IgD-negative memory B cell (primary cell): Measurements from ENCODE around the gene MGST3. TPM values are rescaled to one million over a fixed set of nuclear protein-coding genes. Genes with fewer than 3 reads are reported as not detected.
"Not testable (repeated sequence)": the region's sequence is repeated elsewhere in the genome, so short reads cannot be mapped to it uniquely, and the experiment has no call there.

ENCODE experiments used
- H3K27ac Mint-ChIP-seq, 3 donors: one replicate each; pipeline ENCODE4 v1.8.0; 2020 to 2022; ENCODE audit warnings: mild to moderate bottlenecking in 3 of 3, mixed read lengths in 3 of 3, moderate library complexity in 1 of 3
- H3K27me3 Mint-ChIP-seq: one replicate; pipeline ENCODE4 v1.8.0; 2021; ENCODE audit warnings: mixed read lengths
- H3K36me3 Mint-ChIP-seq: one replicate; pipeline ENCODE4 v1.8.0; 2020; ENCODE audit warnings: mild to moderate bottlenecking, mixed read lengths
- H3K4me1 Mint-ChIP-seq, 3 donors: one replicate each; pipeline ENCODE4 v1.8.0; 2020 to 2022; ENCODE audit warnings: mixed read lengths in 3 of 3, mild to moderate bottlenecking in 1 of 3
- H3K4me3 Mint-ChIP-seq, 4 donors: one replicate each; pipeline ENCODE4 v1.8.0; 2020 to 2022; ENCODE audit warnings: mild to moderate bottlenecking in 4 of 4, mixed read lengths in 4 of 4, moderate library complexity in 3 of 4
- H3K9me3 Mint-ChIP-seq, 3 donors: one replicate each; pipeline ENCODE4 v1.8.0; 2020 to 2021; ENCODE audit warnings: mixed read lengths in 3 of 3, mild to moderate bottlenecking in 1 of 3
- polyA plus RNA-seq: library from polyadenylated mRNA; unstranded; fragments of 300-500 nt; fragmentation: Illumina TruSeq; gene quantifications from one replicate; pipeline ENCODE4 v1.2.3, GENCODE V29; 2021

Gene MGST3
- polyA plus RNA-seq, 1 donor from 2014 or later: 90.2 TPM

GRCh38 chr1:165635329-165635728 lies 4.3 kb downstream of the MGST3 start:
- peaks cover 5% of the 10 kb centered on the region for H3K36me3 Mint-ChIP-seq
- H3K4me3 Mint-ChIP-seq: peak overlapping the region in 2 of 4 donors; percentile 14 to 39
- H3K9me3 Mint-ChIP-seq: no peaks in the 10 kb centered on the region
- peaks cover 14 to 20% (median 19%) of the 10 kb centered on the region in 3 donors for H3K4me1 Mint-ChIP-seq
- no peaks in the 10 kb centered on the region for H3K27me3 Mint-ChIP-seq
- no peak overlapping the region for H3K27ac Mint-ChIP-seq

GRCh38 chr1:165635823-165636222 lies 4.8 kb downstream of the MGST3 start:
- Mint-ChIP-seq H3K4me1 (peaks cover 14 to 20% (median 19%) of the 10 kb centered on the region in 3 donors), H3K4me3 (peak overlapping the region in 1 of 4 donors; percentile 39), H3K27me3 (no peaks in the 10 kb centered on the region), H3K9me3 (no peaks in the 10 kb centered on the region), H3K27ac (no peak overlapping the region), H3K36me3 (peaks cover 5% of the 10 kb centered on the region)

DNA sequence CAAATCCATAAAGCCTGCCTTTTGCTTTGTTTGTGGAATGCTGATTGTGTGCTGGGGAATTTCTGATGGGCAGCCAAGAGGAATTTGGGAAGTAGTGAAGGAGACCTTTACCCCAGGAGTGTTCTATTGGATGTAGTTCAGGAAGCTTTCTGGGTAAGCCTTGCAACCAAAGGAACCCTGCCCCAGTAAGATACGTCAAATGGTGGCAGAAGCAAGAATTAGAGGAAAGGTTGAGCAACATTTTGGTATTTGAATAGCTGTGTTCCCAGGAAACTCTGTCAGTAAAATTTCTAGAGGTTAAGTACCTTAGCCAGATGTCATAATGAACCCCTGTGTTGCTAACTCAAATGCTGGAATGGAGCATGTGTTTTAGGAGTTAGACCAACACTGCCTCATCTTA lies 6.4 kb downstream of the MGST3 start:
- no peaks in the 10 kb centered on the region for H3K27me3 Mint-ChIP-seq
- H3K9me3 Mint-ChIP-seq: no peaks in the 10 kb centered on the region
- peaks cover 5% of the 10 kb centered on the region for H3K36me3 Mint-ChIP-seq
- peaks cover 18 to 20% (median 19%) of the 10 kb centered on the region in 3 donors for H3K4me1 Mint-ChIP-seq
- no peak overlapping the region for H3K4me3 Mint-ChIP-seq
- no peak overlapping the region for H3K27ac Mint-ChIP-seq

DNA sequence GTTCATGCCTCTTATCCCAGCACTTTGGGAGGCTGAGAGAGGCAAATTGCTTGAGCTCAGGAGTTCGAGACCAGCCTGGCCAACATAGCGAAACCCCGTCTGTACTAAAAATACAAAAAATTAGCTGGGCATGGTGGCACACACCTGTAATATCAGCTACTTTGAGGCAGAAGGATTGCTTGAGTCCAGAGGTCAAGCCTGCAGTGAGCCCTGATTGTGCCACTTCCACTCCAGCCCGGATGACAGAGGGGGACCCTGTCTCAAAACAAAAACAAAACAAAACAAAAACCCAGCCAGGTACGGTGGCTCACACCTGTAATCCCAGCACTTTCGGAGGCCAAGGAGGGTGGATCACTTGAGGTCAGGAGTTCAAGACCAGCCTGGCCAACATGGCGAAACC lies 7.2 kb downstream of the MGST3 start:
- H3K27ac Mint-ChIP-seq, H3K9me3 Mint-ChIP-seq, H3K27me3 Mint-ChIP-seq, H3K4me3 Mint-ChIP-seq, H3K36me3 Mint-ChIP-seq: not testable (repeated sequence)
- peaks cover 12 to 19% (median 16%) of the 10 kb centered on the region in 3 donors for H3K4me1 Mint-ChIP-seq

- Mint-ChIP-seq H3K9me3 (no peaks in the 10 kb centered on the region), H3K27ac (peak overlapping the region in 1 of 3 donors; percentile 35), H3K4me1 (peaks cover 9 to 14% (median 11%) of the 10 kb centered on the region in 3 donors), H3K36me3 (peaks cover 5% of the 10 kb centered on the region), H3K4me3 (no peak overlapping the region), H3K27me3 (no peaks in the 10 kb centered on the region)
Observed at GRCh38 chr1:165639821-165640623, 9.0 kb downstream of the MGST3 start.

- H3K36me3 Mint-ChIP-seq: peaks cover 5% of the 10 kb centered on the region
- H3K4me3 Mint-ChIP-seq: no peak overlapping the region
- H3K9me3 Mint-ChIP-seq: no peaks in the 10 kb centered on the region
- H3K4me1 Mint-ChIP-seq: peaks cover 10 to 17% (median 15%) of the 10 kb centered on the region in 3 donors
- no peak overlapping the region for H3K27ac Mint-ChIP-seq
- no peaks in the 10 kb centered on the region for H3K27me3 Mint-ChIP-seq
Observed at GRCh38 chr1:165641231-165641987, 10.4 kb downstream of the MGST3 start.

DNA sequence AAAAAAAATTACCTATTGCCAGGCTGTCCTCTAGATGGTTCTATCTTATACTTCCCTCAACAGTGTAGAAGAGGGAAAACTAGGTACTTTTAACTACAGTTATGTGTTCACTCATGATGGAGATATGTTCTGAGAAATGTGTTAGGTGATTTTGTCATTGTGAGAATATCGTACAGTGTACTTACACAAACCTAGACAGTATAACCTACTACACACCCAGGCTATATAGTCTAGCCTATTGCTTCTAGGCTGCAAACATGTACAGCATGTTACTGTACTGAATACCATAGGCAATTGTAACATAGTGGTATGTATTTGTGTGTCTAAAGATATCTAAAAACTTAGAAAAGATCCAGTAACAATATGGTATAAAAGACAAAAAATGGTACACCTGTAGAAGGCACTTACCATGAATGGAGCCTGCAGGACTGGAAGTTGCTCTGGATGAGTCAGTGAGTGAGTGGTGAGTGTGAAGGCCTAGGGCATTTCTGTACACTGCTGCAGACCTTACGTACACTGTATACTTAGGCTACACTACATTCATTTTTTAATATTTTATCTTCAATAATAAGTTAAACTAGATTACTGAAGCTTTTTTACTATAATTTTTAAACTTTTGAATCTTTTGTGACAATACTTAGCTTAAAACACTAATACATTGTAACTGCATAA lies 13.2 kb downstream of the MGST3 start:
- H3K27ac Mint-ChIP-seq: no peak overlapping the region

GRCh38 chr1:165645654-165646366 lies 14.8 kb downstream of the MGST3 start:
- H3K36me3 Mint-ChIP-seq: peaks cover 3% of the 10 kb centered on the region
- H3K9me3 Mint-ChIP-seq: no peaks in the 10 kb centered on the region
- H3K27ac Mint-ChIP-seq: no peak overlapping the region
- peaks cover 16 to 24% (median 19%) of the 10 kb centered on the region in 3 donors for H3K4me1 Mint-ChIP-seq
- no peaks in the 10 kb centered on the region for H3K27me3 Mint-ChIP-seq
- H3K4me3 Mint-ChIP-seq: peak overlapping the region in 1 of 4 donors; percentile 77

More for the DNA sequence above, 13.2 kb downstream of the MGST3 start:
- no peaks in the 10 kb centered on the region for H3K27me3 Mint-ChIP-seq
- peaks cover 2% of the 10 kb centered on the region for H3K36me3 Mint-ChIP-seq
- H3K4me1 Mint-ChIP-seq: peaks cover 16 to 24% (median 19%) of the 10 kb centered on the region in 3 donors
- no peaks in the 10 kb centered on the region for H3K9me3 Mint-ChIP-seq
- no peak overlapping the region for H3K4me3 Mint-ChIP-seq

GRCh38 chr1:165647517-165647916 lies 16.5 kb downstream of the MGST3 start:
- peaks cover 3% of the 10 kb centered on the region for H3K36me3 Mint-ChIP-seq
- peak overlapping the region in 1 of 3 donors; percentile 43 for H3K27ac Mint-ChIP-seq
- H3K4me1 Mint-ChIP-seq: peaks cover 15 to 24% (median 16%) of the 10 kb centered on the region in 3 donors
- no peak overlapping the region for H3K4me3 Mint-ChIP-seq
- H3K27me3 Mint-ChIP-seq: no peaks in the 10 kb centered on the region
- H3K9me3 Mint-ChIP-seq: no peaks in the 10 kb centered on the region

DNA sequence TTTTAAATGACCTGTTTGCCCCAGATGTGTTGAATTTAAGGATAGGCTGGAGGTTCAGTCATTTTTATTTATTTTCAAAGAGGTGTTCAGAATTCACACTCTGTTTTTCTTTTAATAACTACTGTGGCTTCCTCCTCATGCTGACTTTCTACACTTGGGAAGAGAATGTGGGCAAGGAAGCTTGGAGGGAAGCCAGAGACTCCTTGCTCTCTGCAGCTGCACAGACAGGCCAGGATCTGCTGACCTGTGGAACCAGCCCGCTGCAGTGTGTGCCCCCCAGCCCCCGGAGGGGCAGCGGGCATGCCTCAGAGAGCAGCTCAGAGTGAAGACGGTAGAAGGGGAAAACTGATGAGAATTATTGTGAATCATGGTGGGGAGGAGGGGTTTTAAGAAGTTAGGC lies 16.9 kb downstream of the MGST3 start:
- H3K36me3 Mint-ChIP-seq: peaks cover 3% of the 10 kb centered on the region
- H3K9me3 Mint-ChIP-seq: no peaks in the 10 kb centered on the region
- H3K4me1 Mint-ChIP-seq: peaks cover 15 to 24% (median 16%) of the 10 kb centered on the region in 3 donors
- no peaks in the 10 kb centered on the region for H3K27me3 Mint-ChIP-seq
- no peak overlapping the region for H3K4me3 Mint-ChIP-seq
- peak overlapping the region in 1 of 3 donors; percentile 43 for H3K27ac Mint-ChIP-seq

DNA sequence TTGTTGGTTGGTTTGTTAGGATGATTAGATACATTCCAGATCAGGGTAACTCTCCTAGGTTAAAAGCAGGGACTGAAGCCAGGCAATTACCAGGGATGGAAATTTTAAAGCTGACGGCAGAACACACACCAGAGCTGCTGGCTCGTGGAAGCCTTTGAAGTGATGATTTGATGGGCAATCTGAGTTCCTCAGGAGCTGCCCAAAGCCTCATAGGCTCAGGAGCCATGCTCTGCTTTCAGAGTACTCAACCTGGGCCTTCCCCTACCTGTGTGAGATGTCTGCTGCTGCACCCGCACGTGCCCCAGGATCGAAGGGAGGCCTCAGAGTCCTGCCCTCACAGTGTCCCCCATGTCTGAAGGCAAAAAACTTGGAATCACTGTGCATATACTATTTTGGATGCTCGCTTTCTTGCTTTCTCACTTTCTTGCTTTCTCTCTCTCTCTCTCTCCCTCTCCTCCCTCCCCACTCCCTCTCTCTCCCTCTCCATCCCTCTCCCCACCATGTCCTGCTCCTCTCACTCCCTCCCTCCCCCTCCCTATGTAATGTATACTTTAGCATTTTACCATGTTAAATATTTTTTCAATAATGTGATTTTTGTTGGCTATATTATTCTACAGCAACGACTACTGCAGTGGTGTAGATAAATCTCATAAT lies 18.0 kb downstream of the MGST3 start:
- H3K4me3 Mint-ChIP-seq: no peak overlapping the region
- H3K27ac Mint-ChIP-seq: no peak overlapping the region
- no peaks in the 10 kb centered on the region for H3K27me3 Mint-ChIP-seq
- H3K9me3 Mint-ChIP-seq: peaks cover 0 to 1% (median 0%) of the 10 kb centered on the region in 3 donors
- peaks cover 10% of the 10 kb centered on the region for H3K36me3 Mint-ChIP-seq
- peaks cover 15 to 23% (median 16%) of the 10 kb centered on the region in 3 donors for H3K4me1 Mint-ChIP-seq

DNA sequence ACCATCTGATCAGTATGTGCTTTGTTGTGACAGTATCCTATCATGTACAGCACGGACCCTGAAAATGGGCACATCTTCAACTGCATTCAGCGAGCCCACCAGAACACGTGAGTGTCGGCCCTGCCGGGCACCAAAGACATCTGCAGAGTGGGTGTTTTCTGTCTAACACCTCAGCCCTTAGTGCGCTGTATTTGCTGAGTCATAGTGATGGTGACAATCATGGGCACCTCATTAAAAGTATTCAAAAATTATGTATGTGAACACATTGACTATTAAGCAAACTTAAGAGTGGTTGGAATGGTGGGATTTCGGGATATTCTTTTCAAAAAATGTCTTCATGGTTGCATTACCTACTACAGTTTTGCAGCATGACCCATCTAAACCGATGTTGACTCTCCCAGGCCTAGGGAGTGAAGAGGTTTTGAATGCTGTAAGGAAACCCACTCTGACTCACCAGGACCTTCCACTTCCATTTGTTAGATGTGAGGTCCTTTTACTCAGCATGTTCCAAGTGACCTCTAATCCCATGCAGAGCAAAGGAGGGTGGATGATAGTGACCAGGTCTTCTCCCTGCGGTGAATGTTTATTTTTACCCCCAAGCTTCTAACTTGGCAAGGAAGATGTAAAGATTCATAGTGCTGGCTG lies 20.1 kb downstream of the MGST3 start:
- Mint-ChIP-seq H3K36me3 (peaks cover 10% of the 10 kb centered on the region), H3K9me3 (peaks cover 0 to 3% (median 0%) of the 10 kb centered on the region in 3 donors), H3K4me3 (no peak overlapping the region), H3K27ac (no peak overlapping the region), H3K27me3 (no peaks in the 10 kb centered on the region), H3K4me1 (peaks cover 8 to 10% (median 9%) of the 10 kb centered on the region in 3 donors)

GRCh38 chr1:165658766-165659580 lies 27.9 kb downstream of the MGST3 start:
- H3K36me3 Mint-ChIP-seq, H3K27ac Mint-ChIP-seq, H3K27me3 Mint-ChIP-seq, H3K4me1 Mint-ChIP-seq, H3K9me3 Mint-ChIP-seq, H3K4me3 Mint-ChIP-seq: not testable (repeated sequence)
